Measurements from ENCODE around the gene ARL8B. TPM values are rescaled to one million over a fixed set of nuclear protein-coding genes. Genes with fewer than 3 reads are reported as not detected.
A peak's percentile ranks its signal among the peaks of the same experiment; 100 is the strongest.

ARL8B gene
- total and polyA plus RNA-seq, 9 of the 15 experiments (the other 6 are each of a cell fraction or from before 2014, with no cell fraction given), result 28.5 to 99.4 (median 77.2) TPM

DNA sequence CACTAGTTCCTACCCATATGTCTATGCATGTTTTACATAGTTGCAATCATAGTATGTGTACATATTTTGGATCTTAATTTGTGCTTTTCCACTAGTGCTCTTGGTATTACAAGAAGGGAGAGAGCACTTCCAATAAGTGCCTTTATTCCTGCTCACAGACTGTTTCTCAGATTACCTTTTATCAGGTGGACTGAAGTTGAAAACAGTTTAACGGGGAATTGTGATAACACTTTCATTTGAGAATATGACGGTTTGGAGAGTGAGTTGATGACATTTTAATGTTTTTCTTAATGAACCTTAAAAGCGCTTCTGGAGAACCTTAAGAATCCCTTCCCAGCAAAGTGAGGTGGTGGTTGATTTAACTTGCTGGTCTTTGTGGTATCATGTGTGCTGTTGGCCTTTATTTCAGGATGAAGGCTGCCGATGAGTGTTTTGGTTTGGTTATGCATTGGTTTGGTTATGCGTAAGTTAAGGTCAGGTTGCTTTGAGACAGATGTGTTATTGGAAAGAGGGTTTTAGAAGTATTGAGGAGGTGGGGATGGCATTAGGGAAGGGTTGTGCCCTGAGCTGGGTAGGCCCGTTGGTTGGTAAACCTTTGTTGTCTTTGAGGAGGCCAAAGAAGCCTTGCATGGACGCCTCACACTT lies 68.2 kb downstream of the ARL8B start (continued):
- TF ChIP-seq, protein P1, sequence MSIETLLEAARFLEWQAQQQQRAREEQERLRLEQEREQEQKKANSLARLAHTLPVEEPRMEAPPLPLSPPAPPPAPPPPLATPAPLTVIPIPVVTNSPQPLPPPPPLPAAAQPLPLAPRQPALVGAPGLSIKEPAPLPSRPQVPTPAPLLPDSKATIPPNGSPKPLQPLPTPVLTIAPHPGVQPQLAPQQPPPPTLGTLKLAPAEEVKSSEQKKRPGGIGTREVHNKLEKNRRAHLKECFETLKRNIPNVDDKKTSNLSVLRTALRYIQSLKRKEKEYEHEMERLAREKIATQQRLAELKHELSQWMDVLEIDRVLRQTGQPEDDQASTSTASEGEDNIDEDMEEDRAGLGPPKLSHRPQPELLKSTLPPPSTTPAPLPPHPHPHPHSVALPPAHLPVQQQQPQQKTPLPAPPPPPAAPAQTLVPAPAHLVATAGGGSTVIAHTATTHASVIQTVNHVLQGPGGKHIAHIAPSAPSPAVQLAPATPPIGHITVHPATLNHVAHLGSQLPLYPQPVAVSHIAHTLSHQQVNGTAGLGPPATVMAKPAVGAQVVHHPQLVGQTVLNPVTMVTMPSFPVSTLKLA (conservative IDR thresholded peaks at IDR 0.05), result no peak
- TF ChIP-seq, protein P2, sequence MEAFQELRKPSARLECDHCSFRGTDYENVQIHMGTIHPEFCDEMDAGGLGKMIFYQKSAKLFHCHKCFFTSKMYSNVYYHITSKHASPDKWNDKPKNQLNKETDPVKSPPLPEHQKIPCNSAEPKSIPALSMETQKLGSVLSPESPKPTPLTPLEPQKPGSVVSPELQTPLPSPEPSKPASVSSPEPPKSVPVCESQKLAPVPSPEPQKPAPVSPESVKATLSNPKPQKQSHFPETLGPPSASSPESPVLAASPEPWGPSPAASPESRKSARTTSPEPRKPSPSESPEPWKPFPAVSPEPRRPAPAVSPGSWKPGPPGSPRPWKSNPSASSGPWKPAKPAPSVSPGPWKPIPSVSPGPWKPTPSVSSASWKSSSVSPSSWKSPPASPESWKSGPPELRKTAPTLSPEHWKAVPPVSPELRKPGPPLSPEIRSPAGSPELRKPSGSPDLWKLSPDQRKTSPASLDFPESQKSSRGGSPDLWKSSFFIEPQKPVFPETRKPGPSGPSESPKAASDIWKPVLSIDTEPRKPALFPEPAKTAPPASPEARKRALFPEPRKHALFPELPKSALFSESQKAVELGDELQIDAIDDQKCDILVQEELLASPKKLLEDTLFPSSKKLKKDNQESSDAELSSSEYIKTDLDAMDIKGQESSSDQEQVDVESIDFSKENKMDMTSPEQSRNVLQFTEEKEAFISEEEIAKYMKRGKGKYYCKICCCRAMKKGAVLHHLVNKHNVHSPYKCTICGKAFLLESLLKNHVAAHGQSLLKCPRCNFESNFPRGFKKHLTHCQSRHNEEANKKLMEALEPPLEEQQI (IDR thresholded peaks at IDR 0.05), result no peak
- TF ChIP-seq EP400 (IDR thresholded peaks at IDR 0.05), result peak; percentile 35; the same call in 1 of the 2 replicates
- TF ChIP-seq, protein P3, sequence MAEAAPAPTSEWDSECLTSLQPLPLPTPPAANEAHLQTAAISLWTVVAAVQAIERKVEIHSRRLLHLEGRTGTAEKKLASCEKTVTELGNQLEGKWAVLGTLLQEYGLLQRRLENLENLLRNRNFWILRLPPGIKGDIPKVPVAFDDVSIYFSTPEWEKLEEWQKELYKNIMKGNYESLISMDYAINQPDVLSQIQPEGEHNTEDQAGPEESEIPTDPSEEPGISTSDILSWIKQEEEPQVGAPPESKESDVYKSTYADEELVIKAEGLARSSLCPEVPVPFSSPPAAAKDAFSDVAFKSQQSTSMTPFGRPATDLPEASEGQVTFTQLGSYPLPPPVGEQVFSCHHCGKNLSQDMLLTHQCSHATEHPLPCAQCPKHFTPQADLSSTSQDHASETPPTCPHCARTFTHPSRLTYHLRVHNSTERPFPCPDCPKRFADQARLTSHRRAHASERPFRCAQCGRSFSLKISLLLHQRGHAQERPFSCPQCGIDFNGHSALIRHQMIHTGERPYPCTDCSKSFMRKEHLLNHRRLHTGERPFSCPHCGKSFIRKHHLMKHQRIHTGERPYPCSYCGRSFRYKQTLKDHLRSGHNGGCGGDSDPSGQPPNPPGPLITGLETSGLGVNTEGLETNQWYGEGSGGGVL (CRISPR knock-in tag; IDR thresholded peaks at IDR 0.05), result no peak
- no peak for TF ChIP-seq ZNF263 (CRISPR knock-in tag; IDR thresholded peaks at IDR 0.05; ENCODE audit: borderline replicate concordance)
- TF ChIP-seq, protein P4, sequence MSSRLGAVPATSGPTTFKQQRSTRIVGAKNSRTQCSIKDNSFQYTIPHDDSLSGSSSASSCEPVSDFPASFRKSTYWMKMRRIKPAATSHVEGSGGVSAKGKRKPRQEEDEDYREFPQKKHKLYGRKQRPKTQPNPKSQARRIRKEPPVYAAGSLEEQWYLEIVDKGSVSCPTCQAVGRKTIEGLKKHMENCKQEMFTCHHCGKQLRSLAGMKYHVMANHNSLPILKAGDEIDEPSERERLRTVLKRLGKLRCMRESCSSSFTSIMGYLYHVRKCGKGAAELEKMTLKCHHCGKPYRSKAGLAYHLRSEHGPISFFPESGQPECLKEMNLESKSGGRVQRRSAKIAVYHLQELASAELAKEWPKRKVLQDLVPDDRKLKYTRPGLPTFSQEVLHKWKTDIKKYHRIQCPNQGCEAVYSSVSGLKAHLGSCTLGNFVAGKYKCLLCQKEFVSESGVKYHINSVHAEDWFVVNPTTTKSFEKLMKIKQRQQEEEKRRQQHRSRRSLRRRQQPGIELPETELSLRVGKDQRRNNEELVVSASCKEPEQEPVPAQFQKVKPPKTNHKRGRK (tag; IDR thresholded peaks at IDR 0.05), result no peak
- no peak for TF ChIP-seq MED1 (CRISPR knock-in tag; IDR thresholded peaks at IDR 0.05; ENCODE audit: borderline replicate concordance)
- 0 out of 4 replicates have a peak, but pooled peaks of 1 of the 2 experiments have one; percentile 10 for TF ChIP-seq KDM1A (IDR thresholded peaks at IDR 0.05)
- no peak for TF ChIP-seq PTTG1 (tag; IDR thresholded peaks at IDR 0.05; ENCODE audit: low read depth)
- TF ChIP-seq ZSCAN29 (IDR thresholded peaks at IDR 0.05), result no peak
- no peak for TF ChIP-seq YBX1 (IDR thresholded peaks at IDR 0.05)
- TF ChIP-seq ZNF561 (CRISPR knock-in tag; conservative IDR thresholded peaks at IDR 0.05), result no peak
- TF ChIP-seq HOXB6 (CRISPR knock-in tag; IDR thresholded peaks at IDR 0.05; ENCODE audit: borderline replicate concordance), result no peak
- TF ChIP-seq CC2D1A (IDR thresholded peaks at IDR 0.05), result no peak
- peak in 1 of 2 experiments; percentile 33; a peak in 1 of 4 replicates for TF ChIP-seq HDAC1 (IDR thresholded peaks at IDR 0.05)
- no peak for TF ChIP-seq FOXK1 (CRISPR knock-in tag; IDR thresholded peaks at IDR 0.05; ENCODE audit: borderline replicate concordance)
- TF ChIP-seq ZNF589 (CRISPR knock-in tag; IDR thresholded peaks at IDR 0.05; ENCODE audit: low read depth), result no peak
- no peak for TF ChIP-seq MAFK (IDR thresholded peaks at IDR 0.05; ENCODE audit: low read length)

Measured in K562 (cell line).